Osteoblast (primary cell): ENCODE results near the gene COX14. TPM values are rescaled to one million over a fixed set of nuclear protein-coding genes. Genes with fewer than 3 reads are reported as not detected.
A peak's percentile ranks its signal among the peaks of the same experiment; 100 is the strongest.

Experiments used
- DNase-seq: peaks from one replicate; pipeline ENCODE4 v3.0.0; 2011; ENCODE audit warnings: low spot score, mixed read lengths; ENCODE audit not compliant: insufficient read length; ENCODE audit errors: missing footprints
- H2AFZ ChIP-seq: 2 replicates; pipeline ENCODE4 v1.6.0; 2011; ENCODE audit warnings: mild to moderate bottlenecking, low read length
- H3K27ac ChIP-seq: 2 replicates; pipeline ENCODE4 v1.5.1; 2011; ENCODE audit warnings: mild to moderate bottlenecking, low read depth, low read length, moderate library complexity
- H3K27me3 ChIP-seq: 2 replicates; pipeline ENCODE4 v1.6.0; 2012; ENCODE audit warnings: mild to moderate bottlenecking, control low read depth, inconsistent platforms, low read length, moderate library complexity; ENCODE audit not compliant: insufficient read depth
- H3K36me3 ChIP-seq: 2 replicates; pipeline ENCODE4 v1.5.1; 2011; ENCODE audit warnings: mild to moderate bottlenecking, low read length, control low read depth, moderate library complexity; ENCODE audit not compliant: insufficient read depth
- H3K4me1 ChIP-seq: 2 replicates; pipeline ENCODE4 v1.5.1; 2011; ENCODE audit warnings: mild to moderate bottlenecking, low read length, control low read depth, moderate library complexity; ENCODE audit not compliant: insufficient read depth
- H3K4me2 ChIP-seq: 2 replicates; pipeline ENCODE4 v1.6.0; 2011; ENCODE audit warnings: mild to moderate bottlenecking, low read length; ENCODE audit not compliant: insufficient read depth
- H3K4me3 ChIP-seq: fragments of 200-600 bp; sonication (generic); 3 replicates; pipeline ENCODE4 v1.5.1; 2012; ENCODE audit warnings: mild to moderate bottlenecking, low read length, inconsistent platforms; ENCODE audit not compliant: insufficient read depth
- H3K79me2 ChIP-seq: 2 replicates; pipeline ENCODE4 v1.6.0; 2012; ENCODE audit warnings: mild to moderate bottlenecking, low read length, control low read depth, inconsistent platforms; ENCODE audit not compliant: insufficient read depth
- H3K9me3 ChIP-seq: 2 replicates; pipeline ENCODE4 v1.5.1; 2011; ENCODE audit warnings: low read depth, low read length, control low read depth
- H4K20me1 ChIP-seq: 2 replicates; pipeline ENCODE4 v1.6.0; 2012; ENCODE audit warnings: mild to moderate bottlenecking, low read length, control low read depth; ENCODE audit not compliant: insufficient read depth
- CTCF ChIP-seq: IDR thresholded peaks from 2 replicates; pipeline ENCODE4 v1.5.1; 2011; ENCODE audit warnings: mild to moderate bottlenecking, low read depth, low read length, moderate library complexity; ENCODE audit errors: extremely low read depth
- total RNA-seq: library from RNA; depleted of rRNA; stranded (reverse); fragments of >200 nt; gene quantifications from 2 replicates; pipeline ENCODE4 v1.2.3, GENCODE V29; 2012

Gene COX14
- total RNA-seq, 1 donor: 29.0 TPM

- Histone ChIP-seq H3K4me2 (peak overlapping the region; percentile 70), H4K20me1 (peaks cover 5% of the 10 kb centered on the region), H3K4me3 (peak overlapping the region; percentile 59), H3K27me3 (no peaks in the 10 kb centered on the region), H2AFZ (peak overlapping the region; percentile 80), H3K36me3 (peaks cover 3% of the 10 kb centered on the region), H3K9me3 (no peaks in the 10 kb centered on the region), H3K27ac (peak overlapping the region; percentile 70), H3K4me1 (peaks cover 23% of the 10 kb centered on the region), H3K79me2 (peaks cover 36% of the 10 kb centered on the region)
- no peak for TF ChIP-seq CTCF
- no peak for DNase-seq
Observed at GRCh38 chr12:50111395-50111692, 692 bp upstream of the COX14 start.

- DNase-seq: peak; percentile 87
- H3K4me2 ChIP-seq: peak overlapping the region; percentile 89
- peak overlapping the region; percentile 85 for H2AFZ ChIP-seq
- peaks cover 48% of the 10 kb centered on the region for H3K79me2 ChIP-seq
- H3K9me3 ChIP-seq: no peaks in the 10 kb centered on the region
- TF ChIP-seq CTCF: no peak
- peak overlapping the region; percentile 77 for H3K4me3 ChIP-seq
- H3K27me3 ChIP-seq: no peaks in the 10 kb centered on the region
- peaks cover 23% of the 10 kb centered on the region for H3K4me1 ChIP-seq
- peak overlapping the region; percentile 95 for H3K27ac ChIP-seq
- peaks cover 8% of the 10 kb centered on the region for H4K20me1 ChIP-seq
- H3K36me3 ChIP-seq: peaks cover 3% of the 10 kb centered on the region
Observed at GRCh38 chr12:50112456-50113218, 601 bp downstream of the COX14 start.

GRCh38 chr12:50117057-50117622 is 5.1 kb downstream of the COX14 start:
- H3K4me2 ChIP-seq: no peak overlapping the region
- DNase-seq: peak; percentile 29
- H3K27me3 ChIP-seq: no peaks in the 10 kb centered on the region
- peaks cover 12% of the 10 kb centered on the region for H3K36me3 ChIP-seq
- H3K79me2 ChIP-seq: peaks cover 80% of the 10 kb centered on the region
- H3K4me1 ChIP-seq: peaks cover 6% of the 10 kb centered on the region
- no peak for TF ChIP-seq CTCF
- H3K27ac ChIP-seq: no peak overlapping the region
- H2AFZ ChIP-seq: no peak overlapping the region
- H4K20me1 ChIP-seq: peaks cover 13% of the 10 kb centered on the region
- no peak overlapping the region for H3K4me3 ChIP-seq
- H3K9me3 ChIP-seq: no peaks in the 10 kb centered on the region

- H3K9me3 ChIP-seq: no peaks in the 10 kb centered on the region
- no peak overlapping the region for H3K4me2 ChIP-seq
- no peak for DNase-seq
- H3K4me1 ChIP-seq: no peaks in the 10 kb centered on the region
- H3K27ac ChIP-seq: no peak overlapping the region
- H2AFZ ChIP-seq: no peak overlapping the region
- H3K4me3 ChIP-seq: no peak overlapping the region
- TF ChIP-seq CTCF: no peak
- H3K79me2 ChIP-seq: peaks cover 62% of the 10 kb centered on the region
- peaks cover 13% of the 10 kb centered on the region for H4K20me1 ChIP-seq
- no peaks in the 10 kb centered on the region for H3K27me3 ChIP-seq
- H3K36me3 ChIP-seq: peaks cover 12% of the 10 kb centered on the region
Observed at GRCh38 chr12:50119387-50119786, 7.4 kb downstream of the COX14 start.
